NCI-H2081 treated with DMSO at 0.1 percent for 48 hours (cell line): Measurements from ENCODE around the gene GLRA3.
"Not testable (repeated sequence)": the region's sequence is repeated elsewhere in the genome, so short reads cannot be mapped to it uniquely, and the experiment has no call there.

Experiments used
- DNase-seq: peaks from one replicate; lab custom pipeline; 2025; lab: John Stamatoyannopoulos, UW

GLRA3 gene

GRCh38 chr4:174810834-174811233 is 18.2 kb downstream of the GLRA3 start:
- no peak for DNase-seq

- DNase-seq: no peak
These were observed 20.2 kb downstream of the GLRA3 start for GRCh38 chr4:174808836-174809235.

DNA sequence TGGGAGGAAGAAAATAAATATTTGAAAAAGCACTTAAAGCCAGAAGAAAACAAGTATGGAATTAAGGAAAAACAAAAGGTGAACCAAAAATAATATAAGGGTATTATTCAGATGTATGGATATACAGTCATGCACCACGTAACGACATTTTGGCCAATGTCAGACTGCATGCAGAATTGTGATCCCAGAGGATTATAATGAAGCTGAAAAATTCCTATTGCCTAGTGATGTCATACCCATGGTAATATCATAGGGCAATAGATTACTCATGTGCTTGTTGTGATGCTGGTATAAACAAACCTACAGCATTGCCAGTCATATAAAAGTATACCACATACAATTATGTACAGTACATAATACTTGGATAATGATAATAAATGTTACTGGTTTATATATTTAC is 20.9 kb downstream of the GLRA3 start:
- no peak for DNase-seq

DNA sequence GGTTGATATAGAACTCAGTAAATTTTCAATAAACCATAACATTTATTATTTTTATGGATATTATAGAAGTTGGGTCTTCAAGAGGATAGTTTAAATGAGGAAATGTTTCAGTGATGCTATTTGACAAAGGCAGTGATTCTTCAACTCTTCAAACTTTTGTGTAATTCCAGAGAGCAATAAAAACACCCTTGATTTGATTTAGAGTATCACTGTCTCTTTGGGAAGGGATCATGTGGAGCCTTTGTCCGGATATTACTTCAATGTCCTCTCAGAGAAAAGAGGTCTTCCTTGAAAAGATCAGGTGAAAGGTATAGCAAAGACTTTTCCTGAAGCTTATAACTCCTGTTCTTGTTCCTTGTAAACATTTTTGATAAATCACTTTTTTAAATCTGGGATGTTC is 23.3 kb downstream of the GLRA3 start:
- DNase-seq: no peak

DNA sequence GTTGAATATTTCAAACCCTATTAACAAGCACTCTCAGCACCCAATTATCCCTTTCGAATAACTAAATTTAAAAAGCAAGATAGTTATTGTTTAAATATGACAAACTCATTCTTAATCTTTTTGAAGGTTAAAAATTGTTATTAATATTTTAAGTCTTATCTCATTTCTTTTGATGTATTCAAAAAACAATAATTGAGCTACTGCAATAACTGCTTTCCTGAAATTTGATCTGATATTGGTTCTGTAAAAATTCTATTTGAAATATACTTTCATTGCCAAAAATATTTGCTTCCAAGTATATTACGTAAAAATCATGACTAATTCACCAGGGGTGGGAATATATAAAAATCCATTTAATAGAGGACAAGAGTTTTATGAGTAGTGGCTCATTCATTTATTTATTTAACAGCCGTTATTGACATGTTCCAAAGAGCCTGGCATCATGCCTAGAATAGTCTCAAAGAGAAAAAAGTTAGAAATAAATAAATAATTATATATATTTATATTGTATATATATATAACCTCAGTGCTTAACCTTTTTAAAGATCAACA is 34.4 kb downstream of the GLRA3 start:
- DNase-seq: no peak

DNA sequence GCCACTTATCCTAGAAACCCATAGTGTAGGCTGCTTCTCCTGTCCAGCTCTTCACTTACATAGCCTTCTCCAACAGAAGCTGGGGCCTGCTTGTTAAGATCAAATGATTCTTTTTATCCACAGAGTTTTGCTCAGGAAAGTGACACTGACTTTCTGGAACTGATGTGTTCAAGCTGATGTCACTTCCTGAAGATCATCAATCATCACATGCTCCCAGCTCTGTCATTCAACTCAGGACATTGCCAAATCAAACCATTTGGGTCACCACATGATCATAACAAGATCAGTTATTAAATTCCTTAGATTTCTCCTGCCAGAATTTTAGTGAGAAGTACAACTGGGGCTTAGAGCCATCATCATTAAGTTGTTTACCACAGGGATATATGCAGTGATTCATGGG is 39.4 kb downstream of the GLRA3 start:
- no peak for DNase-seq

GRCh38 chr4:174778274-174778986 is 50.6 kb downstream of the GLRA3 start:
- DNase-seq: not testable (repeated sequence)

- DNase-seq: no peak
These were observed 53.7 kb downstream of the GLRA3 start for GRCh38 chr4:174775366-174775765.

DNA sequence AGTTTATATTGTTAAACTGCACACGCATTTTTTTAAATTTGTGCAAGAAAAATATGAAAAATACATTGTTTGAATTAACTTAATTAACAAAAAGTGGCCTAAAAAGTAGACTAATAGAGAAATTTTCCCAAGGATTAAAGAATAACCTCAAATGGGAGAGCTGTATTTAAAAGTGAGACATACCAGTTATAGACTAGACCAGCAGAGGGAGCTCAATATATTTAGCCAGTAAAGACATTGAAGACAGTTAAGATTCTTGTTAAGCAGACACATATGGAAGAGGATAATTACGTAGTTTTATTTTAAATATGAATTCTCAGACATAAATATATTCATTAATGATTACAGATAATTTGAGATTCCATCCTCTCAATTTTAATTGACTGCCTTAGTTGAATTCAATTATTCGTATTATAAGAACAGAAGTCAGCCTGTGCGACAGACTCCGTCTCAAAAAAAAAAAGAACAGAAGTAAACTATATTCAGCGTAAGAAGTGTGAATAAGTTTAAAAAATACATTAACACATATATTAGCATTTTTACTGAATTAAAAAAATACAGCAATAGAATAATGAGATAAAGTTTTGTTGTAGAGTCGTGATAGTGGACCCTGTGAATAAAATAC is 64.8 kb downstream of the GLRA3 start:
- DNase-seq: peak; percentile 14

DNA sequence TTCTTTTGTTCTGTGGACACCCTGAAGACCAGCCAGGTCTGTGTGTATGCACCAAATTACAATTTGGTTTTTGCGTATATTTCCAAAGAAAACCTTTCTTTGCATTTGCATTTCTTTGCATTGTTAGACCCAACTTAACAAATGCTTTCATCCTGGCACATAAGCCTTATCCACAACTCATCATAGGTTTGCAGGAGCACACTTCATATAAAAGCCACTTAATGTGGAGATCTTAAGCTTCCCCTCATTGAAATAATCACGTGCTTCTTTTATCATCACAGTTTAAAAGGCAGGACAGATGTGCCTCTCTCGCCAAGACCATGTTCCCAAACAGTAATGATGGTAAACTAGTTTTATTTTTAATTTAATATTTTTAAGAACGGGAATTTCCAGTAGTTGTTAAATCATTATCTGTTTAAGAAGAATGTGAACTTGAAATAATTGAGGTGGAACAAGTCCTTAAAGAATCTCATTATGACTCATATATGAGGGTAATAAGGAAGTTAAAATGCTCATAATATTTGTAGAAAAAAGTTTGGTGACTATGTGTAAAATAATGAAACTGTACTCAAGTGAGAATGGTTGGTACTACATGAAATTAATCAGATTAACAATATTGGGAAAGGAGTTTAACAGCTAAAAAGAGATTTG is 65.5 kb downstream of the GLRA3 start:
- no peak for DNase-seq

- no peak for DNase-seq
These were observed 67.6 kb downstream of the GLRA3 start for GRCh38 chr4:174761451-174761850.

DNA sequence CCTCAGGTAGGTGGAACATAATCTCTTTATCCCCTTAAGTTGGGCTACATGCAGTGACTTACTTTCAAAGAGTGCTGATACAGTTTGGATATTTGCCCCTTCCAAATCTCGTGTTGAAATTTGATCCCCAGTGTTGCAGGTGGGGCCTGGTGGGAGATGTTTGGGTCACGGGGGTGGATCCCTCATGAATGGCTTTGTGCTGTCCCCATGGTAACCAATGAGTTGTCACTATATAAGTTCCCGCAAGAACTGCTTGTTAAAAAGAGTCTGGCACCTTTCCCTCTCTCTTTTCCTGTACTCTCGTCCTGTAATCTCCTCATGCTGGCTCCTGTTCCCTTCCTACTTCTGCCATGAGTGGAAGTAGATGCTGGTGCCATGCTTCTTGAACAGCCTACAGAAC is 71.3 kb downstream of the GLRA3 start:
- DNase-seq: no peak

DNA sequence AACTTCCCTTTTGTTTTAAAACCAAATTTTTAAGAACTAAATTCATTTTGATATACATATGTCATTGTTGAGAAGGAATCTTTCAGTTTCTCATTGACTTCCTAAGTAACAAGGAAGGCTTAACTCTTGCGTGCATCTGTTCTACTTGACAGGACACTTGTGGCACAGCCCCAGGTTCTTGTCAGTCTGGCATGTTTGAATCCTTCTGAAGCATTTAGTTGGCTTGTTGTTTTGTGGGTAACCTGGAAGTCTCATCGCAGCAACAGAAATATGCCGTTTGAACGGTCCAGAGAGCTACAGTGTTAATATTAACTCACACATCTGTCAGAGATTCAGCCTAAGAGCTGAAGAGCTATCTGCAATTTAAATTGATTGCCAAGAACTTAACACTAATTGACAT is 76.0 kb downstream of the GLRA3 start:
- DNase-seq: no peak

- no peak for DNase-seq
These were observed 77.0 kb downstream of the GLRA3 start for GRCh38 chr4:174752026-174752425.

DNA sequence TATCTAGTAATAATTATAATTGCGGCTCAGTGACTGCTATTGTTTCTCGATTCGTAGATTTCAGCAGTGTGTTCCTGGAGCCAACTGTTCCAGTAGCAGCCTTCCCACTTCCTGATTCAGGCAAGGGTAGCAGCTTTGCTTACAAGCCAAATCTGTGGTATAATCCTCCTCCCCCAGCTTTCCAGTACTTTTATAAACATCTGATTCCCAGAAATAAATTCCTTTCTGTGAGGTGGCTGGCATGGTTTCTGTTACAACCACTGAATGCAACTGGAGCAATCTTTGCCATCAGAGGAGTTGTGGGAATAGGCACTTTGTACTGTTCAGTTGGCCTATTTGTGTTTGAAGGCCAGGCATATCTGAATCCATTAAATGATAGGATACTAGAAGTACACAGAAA is 80.0 kb downstream of the GLRA3 start:
- no peak for DNase-seq

GRCh38 chr4:174746710-174747109 is 82.3 kb downstream of the GLRA3 start:
- DNase-seq: no peak

GRCh38 chr4:174742561-174742960 is 86.5 kb downstream of the GLRA3 start:
- DNase-seq: no peak

DNA sequence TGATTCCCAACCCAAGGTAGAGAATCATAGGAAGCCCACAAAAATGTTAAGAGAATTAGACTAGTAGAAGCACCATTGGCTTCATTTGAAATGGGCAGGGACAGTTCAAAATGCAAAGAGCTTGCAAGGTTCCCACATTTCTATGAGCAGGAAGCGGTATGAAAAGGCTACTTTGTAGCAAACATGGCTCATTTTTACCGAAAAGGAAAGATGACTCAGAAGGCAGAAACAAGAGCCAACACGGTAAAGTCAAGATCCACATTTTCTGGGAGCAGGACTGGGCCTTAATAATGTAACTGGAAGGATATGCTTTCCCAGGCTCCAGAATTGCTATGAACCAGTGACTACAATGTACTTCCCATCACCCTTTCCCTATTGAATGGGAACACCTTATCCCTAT is 89.5 kb downstream of the GLRA3 start:
- DNase-seq: no peak

DNA sequence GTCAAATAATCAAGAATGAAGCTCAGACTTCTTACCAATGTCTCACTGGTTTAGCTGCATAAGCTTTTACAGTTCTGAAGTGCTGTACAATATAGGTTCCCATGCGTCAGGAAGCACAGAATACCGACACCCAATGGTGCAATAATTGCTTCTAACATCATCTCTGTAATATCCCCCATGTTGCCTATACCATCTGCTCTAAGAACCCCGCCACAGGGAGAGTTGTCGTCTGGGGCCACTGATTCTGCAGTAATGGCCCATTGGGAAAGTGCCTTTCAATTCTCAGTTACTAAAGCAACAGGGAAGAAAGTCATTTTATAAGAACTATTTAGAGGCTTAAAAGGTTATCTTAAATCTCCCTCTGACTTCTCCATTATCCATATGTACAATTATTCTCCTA is 94.9 kb downstream of the GLRA3 start:
- no peak for DNase-seq

DNA sequence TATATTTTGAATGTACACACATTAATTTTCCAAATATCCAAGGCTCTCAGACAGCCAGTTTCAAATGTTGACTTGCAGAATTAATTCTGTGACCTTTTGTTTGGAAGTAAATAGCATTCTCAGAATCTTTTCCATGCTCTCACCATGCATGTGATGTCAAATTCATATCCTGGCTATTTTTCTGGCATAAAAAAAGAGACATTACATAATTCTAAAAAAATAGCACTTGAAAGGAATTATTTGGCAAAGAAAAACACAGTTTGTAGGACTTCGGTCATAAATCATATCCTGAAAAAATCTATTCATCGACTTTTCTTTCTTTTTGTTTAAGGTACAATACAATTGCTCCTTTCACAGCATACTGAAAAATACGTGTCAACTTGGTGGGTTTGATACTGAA is 111.2 kb downstream of the GLRA3 start:
- DNase-seq: no peak

- DNase-seq: no peak
These were observed 111.9 kb downstream of the GLRA3 start for GRCh38 chr4:174716986-174717770.
